Aorta (tissue), 5 donors: Measurements from ENCODE around the gene CRYBA4. TPM values are rescaled to one million over a fixed set of nuclear protein-coding genes. Genes with fewer than 3 reads are reported as not detected.
"Not testable (repeated sequence)": the region's sequence is repeated elsewhere in the genome, so short reads cannot be mapped to it uniquely, and the experiment has no call there.

Source experiments
- ATAC-seq: fragments of 200-7000 bp; cut with Tn5 transposase; one replicate; pipeline ENCODE4 v1.9.1; 2022; ENCODE audit warnings: moderate library complexity; ENCODE audit not compliant: low FRiP score
- DNase-seq, 2 donors: peaks; one replicate each; pipeline ENCODE4 v3.0.0-alpha.2; 2020
- H3K27ac ChIP-seq, 2 donors: one replicate each; pipeline ENCODE4 v1.5.1; 2013; ENCODE audit warnings: low read length in 2 of 2, mild to moderate bottlenecking in 2 of 2, moderate library complexity in 2 of 2, control low read depth in 1 of 2, inconsistent platforms in 1 of 2, low read depth in 1 of 2
- H3K27me3 ChIP-seq, 2 donors: one replicate each; pipeline ENCODE4 v1.6.1; 2013; ENCODE audit warnings: control low read depth in 1 of 2, low read length in 1 of 2, mild to moderate bottlenecking in 1 of 2, moderate library complexity in 1 of 2; ENCODE audit not compliant: insufficient read depth in 2 of 2, control insufficient read depth in 1 of 2
- H3K36me3 ChIP-seq, 2 donors: one replicate each; pipeline ENCODE4 v1.6.1; 2013; ENCODE audit warnings: control low read depth in 1 of 2, low read length in 1 of 2, mild to moderate bottlenecking in 1 of 2; ENCODE audit not compliant: insufficient read depth in 2 of 2, control insufficient read depth in 1 of 2
- H3K4me1 ChIP-seq, 2 donors: one replicate each; pipeline ENCODE4 v1.6.1; 2013; ENCODE audit warnings: low read length in 2 of 2, control low read depth in 1 of 2, mild to moderate bottlenecking in 1 of 2, moderate library complexity in 1 of 2; ENCODE audit not compliant: insufficient read depth in 2 of 2, control insufficient read depth in 1 of 2
- H3K4me3 ChIP-seq, 2 donors: one replicate each; pipeline ENCODE4 v1.5.1; 2013; ENCODE audit warnings: low read length in 2 of 2, control low read depth in 1 of 2, mild to moderate bottlenecking in 1 of 2
- H3K9me3 ChIP-seq: one replicate; pipeline ENCODE4 v1.6.1; 2013; ENCODE audit warnings: mild to moderate bottlenecking, low read length; ENCODE audit not compliant: control insufficient read depth
- WGBS, 2 donors: extraction: QIAGEN DNeasy Blood & Tissue Kit; methylation state at CpG; one replicate each; pipeline ENCODE4 v1.1.7; 2013; 5-methylcytosine and 5-hydroxymethylcytosine counted together
- intact Hi-C, 2 donors: fragments of 100-400 bp; cut with DNase I; formaldehyde crosslinking; loops; one replicate each; pipeline versions ENCODE4 v1.14.2 to v1.15.0; 2022
- polyA plus RNA-seq, 2 donors: library from polyadenylated mRNA; stranded (reverse); fragments of 200-250 nt; gene quantifications; one replicate each; pipeline ENCODE4 v1.2.3, GENCODE V29; 2013
- total RNA-seq, 2 donors: library from RNA; stranded (reverse); fragmentation: NEBNext Ultra II Directional; extraction: Animal tissue kit (Norgen Biotek cat#: 25700); gene quantifications; one replicate each; pipeline ENCODE4 v1.2.1, GENCODE V29; 2021
- donor health status: healthy with polysubstance abuse.
- donor health status: Bipolar disorder and iron deficiency.
- donor health status: DM: no; HTN: no; CAD: no.
- donor health status: DM: no; HTN: no; CAD: no.
- donor health status: DM: yes; HTN: yes; CAD: no.

Gene CRYBA4
- total and polyA plus RNA-seq, 4 donors: not detected

DNA sequence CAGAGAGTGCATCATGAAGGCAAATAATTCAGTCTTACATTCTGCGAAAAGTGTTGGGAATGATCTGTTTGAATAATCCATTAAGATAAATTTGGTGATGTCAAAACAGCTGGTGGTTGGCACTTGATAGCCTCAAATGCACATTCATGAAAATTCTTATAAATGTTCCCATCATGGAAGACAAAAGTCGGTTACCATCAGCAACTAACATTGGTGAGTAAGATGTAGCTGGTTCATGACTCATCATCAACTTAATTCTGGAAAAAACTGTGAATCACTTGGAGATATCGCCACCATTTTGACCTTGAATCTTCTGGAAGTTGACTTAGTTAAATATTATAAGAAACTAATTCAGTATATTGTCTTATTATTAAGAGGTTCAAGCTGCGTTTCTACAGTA lies 15.2 kb upstream of the CRYBA4 start:
- H3K27ac ChIP-seq: no peak overlapping the region
- ATAC-seq: no peak
- no peak overlapping the region for H3K4me3 ChIP-seq
- H3K9me3 ChIP-seq: no peaks in the 10 kb centered on the region
- no peaks in the 10 kb centered on the region for H3K4me1 ChIP-seq
- H3K27me3 ChIP-seq: no peaks in the 10 kb centered on the region
- no peak for DNase-seq
- H3K36me3 ChIP-seq: no peaks in the 10 kb centered on the region
- intact Hi-C loops: no loop called here
- WGBS, 2 donors: 86 to 89% methylated on average over 4 of the region's 4 CpGs

DNA sequence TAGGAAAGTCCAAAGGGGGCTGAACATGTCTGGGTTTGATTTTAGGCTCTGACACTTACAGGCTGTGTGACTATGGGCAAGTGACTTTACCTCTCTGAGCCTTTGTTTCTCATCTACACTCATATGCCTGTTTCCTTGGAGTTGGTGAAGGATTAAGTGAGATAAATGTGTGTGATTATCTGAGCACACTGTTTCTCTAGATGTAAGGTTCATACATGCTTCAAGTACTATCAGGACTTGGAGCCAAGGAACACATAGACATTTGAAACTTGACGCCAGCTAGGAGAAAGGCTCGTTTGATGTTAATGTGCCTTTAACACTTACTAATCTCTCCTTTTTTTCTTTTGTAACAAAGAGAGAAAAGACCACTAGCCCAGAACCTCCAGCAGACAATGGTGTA lies 13.6 kb upstream of the CRYBA4 start:
- DNase-seq (no peak), ATAC-seq (no peak)
- H3K36me3 ChIP-seq: no peaks in the 10 kb centered on the region
- H3K4me1 ChIP-seq: no peaks in the 10 kb centered on the region
- intact Hi-C loops: no loop called here
- no peaks in the 10 kb centered on the region for H3K9me3 ChIP-seq
- H3K27me3 ChIP-seq: no peaks in the 10 kb centered on the region
- no peak overlapping the region for H3K27ac ChIP-seq
- no peak overlapping the region for H3K4me3 ChIP-seq
- 10 to 11% methylated on average over 2 of the region's 2 CpGs for WGBS, 2 donors

- no peaks in the 10 kb centered on the region for H3K27me3 ChIP-seq
- no peak overlapping the region for H3K27ac ChIP-seq
- DNase-seq (no peak), ATAC-seq (no peak)
- no peaks in the 10 kb centered on the region for H3K4me1 ChIP-seq
- intact Hi-C loops: no loop called here
- no peaks in the 10 kb centered on the region for H3K36me3 ChIP-seq
- no peak overlapping the region for H3K4me3 ChIP-seq
- WGBS, 2 donors: 87 to 88% methylated on average over 2 of the region's 2 CpGs
- H3K9me3 ChIP-seq: no peaks in the 10 kb centered on the region
Measured at GRCh38 chr22:26609287-26609686, 12.5 kb upstream of the CRYBA4 start.

- 45% methylated on average over 12 of the region's 12 CpGs for WGBS, 2 donors
- Histone ChIP-seq H3K36me3 (no peaks in the 10 kb centered on the region), H3K4me1 (no peaks in the 10 kb centered on the region), H3K27ac (no peak overlapping the region), H3K4me3 (no peak overlapping the region), H3K9me3 (no peaks in the 10 kb centered on the region), H3K27me3 (no peaks in the 10 kb centered on the region)
- ATAC-seq (no peak), DNase-seq (peak; percentile 78 to 82)
- intact Hi-C loops: no loop called here
Measured at GRCh38 chr22:26610072-26610958, 11.4 kb upstream of the CRYBA4 start.

GRCh38 chr22:26610996-26611395 lies 10.8 kb upstream of the CRYBA4 start:
- H3K9me3 ChIP-seq: no peaks in the 10 kb centered on the region
- H3K27ac ChIP-seq: no peak overlapping the region
- intact Hi-C loops: no loop called here
- ATAC-seq: no peak
- WGBS, 2 donors: 57 to 75% methylated on average over 2 of the region's 2 CpGs
- H3K36me3 ChIP-seq: no peaks in the 10 kb centered on the region
- no peak for DNase-seq
- no peaks in the 10 kb centered on the region for H3K27me3 ChIP-seq
- H3K4me1 ChIP-seq: no peaks in the 10 kb centered on the region
- no peak overlapping the region for H3K4me3 ChIP-seq

DNA sequence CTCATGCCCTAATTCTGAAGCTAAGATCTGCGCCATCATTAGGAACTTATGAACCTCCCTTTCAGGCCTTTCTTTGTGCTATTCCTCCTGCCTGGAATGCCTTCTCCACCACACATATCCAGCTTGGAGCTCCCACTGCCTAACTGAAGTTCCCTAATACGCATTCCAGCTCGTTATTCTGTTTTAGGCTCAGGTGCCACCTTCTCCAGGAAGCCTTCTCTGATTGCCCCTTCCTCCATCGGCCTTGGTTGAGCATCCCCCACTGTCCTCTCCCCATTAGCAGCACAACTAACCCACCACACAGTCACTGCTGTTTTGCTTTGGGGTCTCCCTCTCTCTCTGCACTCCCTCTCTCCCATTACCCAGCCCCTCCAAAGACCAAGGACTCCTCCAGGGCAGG lies 9.1 kb upstream of the CRYBA4 start:
- Histone ChIP-seq H3K4me3 (no peak overlapping the region), H3K36me3 (no peaks in the 10 kb centered on the region), H3K27me3 (no peaks in the 10 kb centered on the region), H3K27ac (no peak overlapping the region), H3K4me1 (no peaks in the 10 kb centered on the region), H3K9me3 (no peaks in the 10 kb centered on the region)
- 83 to 84% methylated on average over 4 of the region's 4 CpGs for WGBS, 2 donors
- intact Hi-C loops: no loop called here
- DNase-seq: no peak
- ATAC-seq: no peak

- H3K36me3 ChIP-seq, H3K4me1 ChIP-seq, ATAC-seq, H3K9me3 ChIP-seq, DNase-seq, H3K27me3 ChIP-seq, H3K27ac ChIP-seq, intact Hi-C loops, H3K4me3 ChIP-seq: not testable (repeated sequence)
- 7 to 13% methylated on average over 9 to 10 of the region's 10 CpGs for WGBS, 2 donors
Measured at GRCh38 chr22:26613753-26614152, 8.0 kb upstream of the CRYBA4 start.

DNA sequence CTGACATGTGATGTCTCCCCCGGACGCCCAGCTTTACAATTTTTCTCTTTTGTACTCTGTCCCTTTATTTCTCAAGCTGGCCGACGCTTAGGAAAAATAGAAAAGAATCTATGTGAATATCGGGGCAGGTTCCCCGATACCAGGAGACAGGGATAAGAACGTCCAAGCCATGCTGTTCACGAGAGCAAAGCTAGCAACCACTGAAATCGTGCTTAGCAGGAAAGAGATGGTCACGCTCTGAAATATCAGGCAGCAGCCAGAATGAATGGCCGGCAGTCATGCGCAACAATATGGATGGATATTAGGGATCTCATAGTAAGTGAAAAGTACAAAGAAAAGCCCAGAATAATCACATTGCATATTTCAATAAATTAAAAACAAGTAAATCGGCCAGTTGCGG lies 7.4 kb upstream of the CRYBA4 start:
- DNase-seq (no peak), ATAC-seq (no peak)
- 26 to 33% methylated on average over 14 of the region's 14 CpGs for WGBS, 2 donors
- Histone ChIP-seq H3K27me3 (no peaks in the 10 kb centered on the region), H3K36me3 (no peaks in the 10 kb centered on the region), H3K4me1 (no peaks in the 10 kb centered on the region), H3K27ac (no peak overlapping the region), H3K4me3 (no peak overlapping the region), H3K9me3 (no peaks in the 10 kb centered on the region)
- intact Hi-C loops: no loop called here

GRCh38 chr22:26615149-26615548 lies 6.6 kb upstream of the CRYBA4 start:
- Histone ChIP-seq H3K4me1 (no peaks in the 10 kb centered on the region), H3K27me3 (no peaks in the 10 kb centered on the region)
- WGBS, 2 donors: 45 to 59% methylated on average over 5 of the region's 5 CpGs

More at GRCh38 chr22:26615149-26615548, 6.6 kb upstream of the CRYBA4 start:
- Histone ChIP-seq H3K27ac (no peak overlapping the region), H3K36me3 (no peaks in the 10 kb centered on the region), H3K9me3 (no peaks in the 10 kb centered on the region), H3K4me3 (no peak overlapping the region)
- no peak for ATAC-seq
- intact Hi-C loops: no loop called here
- no peak for DNase-seq
